NOMO-1 (cell line): Measurements from ENCODE around the gene RCOR3.
A peak's percentile ranks its signal among the peaks of the same experiment; 100 is the strongest.
"Not testable (repeated sequence)": the region's sequence is repeated elsewhere in the genome, so short reads cannot be mapped to it uniquely, and the experiment has no call there.

Experiments used
- DNase-seq, 2 experiments: peaks; one replicate each; lab custom pipeline; 2025; ENCODE audit not compliant: unreplicated experiment in 2 of 2; lab: John Stamatoyannopoulos, UW

Gene RCOR3

DNA sequence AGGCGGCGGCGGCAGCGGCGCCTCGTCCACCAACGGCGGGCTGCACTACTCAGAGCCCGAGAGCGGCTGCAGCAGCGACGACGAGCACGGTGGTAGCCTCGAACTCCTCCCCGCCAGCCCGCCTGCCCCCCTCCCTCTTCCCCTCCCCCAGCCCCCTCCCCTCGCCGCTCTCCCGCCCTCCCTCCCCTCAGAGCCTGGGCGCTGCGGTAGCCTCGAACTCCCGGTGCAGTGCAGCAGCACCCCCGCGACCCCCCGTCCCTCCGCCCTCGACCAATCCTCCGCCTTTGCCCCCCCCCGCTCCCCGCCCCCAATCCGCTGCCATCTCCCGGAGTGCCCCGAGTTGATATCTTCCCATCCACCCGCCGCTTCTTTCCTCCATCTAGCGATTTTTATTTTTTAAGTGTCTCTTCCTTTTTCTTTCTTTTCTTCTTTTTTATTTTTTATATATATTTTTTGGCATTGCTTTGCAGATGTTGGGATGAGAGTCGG lies 516 bp downstream of the RCOR3 start:
- DNase-seq = peak in 1 of 2 experiments; percentile 40

DNA sequence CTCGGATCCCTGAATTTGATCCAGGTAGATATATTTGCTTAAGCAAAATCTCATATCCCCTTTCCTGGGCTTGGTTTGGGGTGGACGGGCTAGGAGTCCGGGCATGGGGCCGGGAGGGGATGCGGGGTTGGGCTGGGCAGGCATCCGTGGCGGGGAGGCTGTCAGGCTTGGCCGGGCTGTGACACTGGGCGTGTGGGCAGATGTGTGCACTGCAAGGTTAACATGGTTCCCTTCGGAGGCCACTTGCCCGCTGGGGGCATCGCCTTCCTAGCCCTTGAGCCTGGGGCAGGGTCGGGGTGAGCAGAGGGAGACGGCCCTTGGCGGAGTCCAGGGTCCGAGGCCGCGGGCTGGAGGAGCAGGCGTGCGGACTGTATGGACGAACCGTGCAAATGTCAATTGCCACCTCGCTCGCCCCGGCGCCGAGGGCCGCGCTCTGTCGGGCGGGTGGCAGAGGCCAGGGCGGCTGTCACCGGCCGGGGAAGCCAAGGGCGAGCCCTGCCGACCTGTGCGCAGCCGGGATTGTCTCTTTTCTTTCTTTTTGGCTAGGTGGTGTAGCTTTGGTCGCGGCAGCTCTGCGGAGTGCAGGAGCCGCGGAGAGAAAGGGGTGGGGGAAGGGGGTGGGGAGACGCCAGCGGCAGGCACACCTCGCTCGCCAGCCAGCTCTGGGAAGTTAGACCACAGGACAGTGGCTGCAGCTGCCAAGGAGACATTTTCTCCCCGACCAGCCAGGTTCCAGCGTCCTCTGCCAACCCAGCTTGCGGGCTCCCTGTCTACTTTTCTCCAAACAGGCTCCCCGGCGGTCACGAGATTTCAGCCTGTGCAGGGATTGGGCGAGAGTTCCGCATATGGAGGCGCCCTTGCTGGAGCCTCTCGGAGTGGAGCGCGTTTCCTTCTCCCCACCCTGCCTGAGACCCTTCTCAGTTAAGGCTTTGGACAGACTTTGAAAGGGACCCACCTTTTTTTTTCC lies 1.3 kb downstream of the RCOR3 start:
- peak; percentile 49 to 64 for DNase-seq

DNA sequence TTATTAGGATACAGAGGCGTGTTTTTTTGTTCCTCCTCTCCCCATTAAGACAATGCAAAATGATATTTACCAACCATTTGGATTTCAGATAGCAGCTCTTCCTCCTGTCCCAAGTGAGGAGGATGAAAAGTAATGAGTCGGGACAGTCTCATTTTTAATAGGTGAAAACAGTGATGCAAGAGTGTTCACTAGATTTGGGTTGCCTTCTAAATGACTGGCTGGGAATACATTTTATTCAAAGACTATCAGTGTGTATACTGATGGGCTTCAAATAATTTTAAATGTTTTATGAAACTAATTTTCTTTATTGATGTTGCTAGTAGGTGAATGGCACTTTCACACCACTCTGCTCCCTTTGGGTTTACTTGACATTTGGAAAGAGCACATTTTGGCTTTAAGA lies 2.1 kb downstream of the RCOR3 start:
- no peak for DNase-seq

DNA sequence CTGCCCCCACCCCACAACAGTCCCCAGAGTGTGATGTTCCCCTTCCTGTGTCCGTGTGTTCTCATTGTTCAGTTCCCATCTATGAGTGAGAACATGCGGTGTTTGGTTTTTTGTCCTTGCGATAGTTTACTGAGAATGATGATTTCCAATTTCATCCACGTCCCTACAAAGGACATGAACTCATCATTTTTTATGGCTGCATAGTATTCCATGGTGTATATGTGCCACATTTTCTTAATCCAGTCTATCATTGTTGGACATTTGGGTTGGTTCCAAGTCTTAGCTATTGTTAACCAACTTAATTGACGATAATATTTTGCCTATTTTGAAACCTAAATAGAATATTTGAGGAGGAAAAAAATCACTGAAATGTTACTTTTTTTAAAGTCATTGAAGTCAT lies 3.9 kb downstream of the RCOR3 start:
- not testable (repeated sequence) for DNase-seq

DNA sequence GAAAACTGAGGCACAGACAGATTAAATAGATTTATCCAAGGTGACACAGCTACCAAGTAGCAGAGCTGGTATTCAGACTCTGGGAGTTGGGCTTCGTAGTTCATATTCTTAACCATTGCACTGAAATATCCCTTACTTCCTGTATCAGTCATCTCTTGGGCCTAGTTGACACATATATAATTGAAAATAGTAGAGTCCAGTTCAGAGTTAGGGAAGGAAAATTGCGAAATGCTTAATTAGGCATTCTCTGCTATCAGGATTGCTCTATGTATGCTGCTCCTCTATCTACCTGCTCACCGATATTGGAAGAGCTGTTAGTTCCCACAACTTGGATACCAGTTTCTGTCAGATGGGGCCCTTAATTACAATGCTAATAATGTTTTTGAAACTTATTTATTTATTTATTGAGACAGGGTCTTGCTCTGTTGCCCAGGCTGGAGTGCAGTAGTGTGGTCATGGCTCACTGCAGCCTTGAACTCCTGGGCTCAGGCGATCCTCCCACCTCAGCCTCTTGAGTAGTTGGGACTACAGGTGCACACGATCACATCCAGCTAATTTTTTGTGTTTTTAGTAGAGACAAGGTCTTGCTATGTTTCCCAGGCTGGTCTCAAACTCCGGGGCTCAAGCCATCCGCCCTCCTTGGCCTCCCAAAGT lies 8.2 kb downstream of the RCOR3 start:
- peak; percentile 31 to 69 for DNase-seq

DNA sequence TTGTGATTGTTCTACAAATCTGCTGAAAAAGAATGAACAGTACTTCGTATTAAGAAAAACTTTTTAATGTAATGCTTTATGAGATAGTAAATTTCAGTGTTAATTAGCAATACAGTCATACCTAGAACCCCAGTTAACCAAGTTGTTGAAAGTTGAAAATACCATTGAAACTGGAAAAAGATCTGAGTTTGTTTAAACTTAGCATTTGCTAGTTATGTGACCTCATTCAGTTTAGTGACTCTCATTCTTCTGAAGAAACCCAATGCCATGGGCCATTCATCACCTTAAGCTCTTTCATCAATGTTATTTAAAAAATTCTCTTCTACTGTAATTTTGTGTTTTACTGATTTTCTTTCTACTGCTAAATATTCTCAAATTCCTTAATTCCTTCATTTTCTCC lies 20.2 kb downstream of the RCOR3 start:
- DNase-seq = no peak

DNA sequence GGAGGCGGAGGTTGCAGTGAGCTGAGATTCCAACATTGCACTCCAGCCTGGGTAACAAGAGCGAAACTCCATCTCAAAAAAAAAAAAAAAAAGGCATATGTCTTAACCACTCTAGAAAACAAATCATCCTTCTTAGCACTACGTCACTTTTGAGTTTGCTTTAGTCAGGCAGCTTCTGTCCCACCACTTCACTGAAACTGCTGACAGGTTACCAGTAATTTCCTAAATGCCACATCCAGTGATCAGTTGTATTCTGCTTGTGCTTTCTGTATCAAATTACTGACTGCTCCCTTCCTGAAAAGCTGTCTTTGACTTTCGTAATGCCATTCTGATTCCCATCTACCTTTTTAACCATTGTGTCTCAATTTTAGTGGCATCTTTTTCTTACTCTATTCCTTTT lies 21.7 kb downstream of the RCOR3 start:
- no peak for DNase-seq

DNA sequence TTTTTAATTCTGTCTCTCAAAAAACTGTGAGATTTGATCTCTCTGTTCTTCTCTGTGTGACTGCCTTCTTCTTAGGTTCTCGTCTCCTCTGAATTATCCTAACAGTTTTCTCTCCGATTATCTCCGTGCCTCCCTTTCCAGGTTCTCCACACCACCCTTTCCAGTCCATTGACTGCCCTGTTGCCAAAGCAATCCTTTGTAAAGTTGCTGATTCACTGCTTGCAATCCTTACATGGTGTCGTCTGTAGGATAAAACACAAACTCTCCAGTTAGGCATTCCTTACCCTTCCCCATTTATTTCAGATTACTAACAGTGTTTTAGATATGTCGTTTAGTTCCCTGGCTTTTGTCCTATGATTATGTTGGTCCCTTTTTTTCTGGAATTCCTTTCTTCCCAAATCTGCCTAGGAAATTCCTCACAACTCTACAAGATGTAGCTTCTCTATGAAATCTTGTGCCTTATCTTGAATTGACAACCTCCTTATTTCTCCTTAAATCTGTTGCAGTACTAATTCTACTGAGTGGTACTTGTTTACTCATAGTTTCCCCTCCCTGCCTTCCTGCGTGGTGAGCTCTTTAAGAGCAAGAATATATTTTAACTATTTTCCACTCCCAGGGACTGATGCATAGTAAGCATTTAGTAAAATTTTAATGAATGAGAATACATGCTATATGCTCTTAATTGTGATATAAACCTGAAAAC lies 22.3 kb downstream of the RCOR3 start:
- no peak for DNase-seq

DNA sequence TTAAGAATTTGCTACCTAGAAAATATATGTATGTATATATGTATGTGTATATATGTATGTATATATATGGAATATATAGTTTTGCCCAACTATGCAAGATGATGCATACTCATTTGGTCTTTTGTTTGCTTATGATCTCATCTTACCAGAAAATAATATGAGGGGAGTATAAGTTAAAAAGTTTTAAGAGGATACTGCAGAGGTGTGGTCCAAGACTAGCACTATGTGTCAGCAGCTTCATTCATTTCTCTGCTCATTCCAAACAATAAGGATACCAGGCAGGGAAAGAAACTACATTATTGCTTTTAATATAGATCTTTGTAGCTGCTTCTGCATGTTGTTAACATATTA lies 22.8 kb downstream of the RCOR3 start:
- no peak for DNase-seq

DNA sequence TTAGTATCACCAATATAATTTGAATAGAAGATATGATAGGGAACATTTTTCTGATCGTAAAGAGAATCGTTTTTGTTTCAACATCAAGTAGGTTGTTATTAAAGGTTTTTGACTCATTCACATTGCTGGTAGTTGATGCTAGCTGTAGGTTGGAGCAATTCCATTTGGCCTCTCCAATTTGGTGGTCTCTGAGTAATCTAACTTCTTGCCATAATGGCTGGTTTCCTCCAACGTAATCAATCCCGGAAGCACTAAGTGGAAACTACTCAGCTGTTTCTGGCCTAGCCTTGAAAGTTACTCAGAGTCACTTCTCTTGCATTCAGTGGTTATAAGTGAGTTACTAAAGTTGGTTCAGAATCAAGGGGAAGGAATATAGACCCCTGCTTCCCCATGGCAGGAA lies 26.0 kb downstream of the RCOR3 start:
- no peak for DNase-seq

DNA sequence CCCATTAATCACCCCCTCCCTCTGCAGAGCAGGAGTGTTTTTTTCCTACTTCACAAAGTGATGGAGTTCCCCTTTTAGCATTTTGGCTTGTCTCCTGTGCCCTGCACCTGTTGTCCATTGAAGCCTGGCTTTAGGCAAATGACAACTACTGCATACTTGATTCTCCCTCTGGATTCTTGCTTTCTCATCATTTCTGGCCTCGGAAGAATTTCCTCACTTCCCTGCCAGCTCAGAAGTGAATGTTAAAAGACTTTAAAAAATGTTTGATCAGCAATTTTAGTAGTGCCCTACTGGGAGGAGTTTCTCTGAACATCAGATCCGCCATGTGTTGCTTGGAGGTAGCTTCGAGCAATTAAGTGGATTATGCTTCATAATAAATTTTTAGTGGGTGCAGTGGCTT lies 28.1 kb downstream of the RCOR3 start:
- no peak for DNase-seq

DNA sequence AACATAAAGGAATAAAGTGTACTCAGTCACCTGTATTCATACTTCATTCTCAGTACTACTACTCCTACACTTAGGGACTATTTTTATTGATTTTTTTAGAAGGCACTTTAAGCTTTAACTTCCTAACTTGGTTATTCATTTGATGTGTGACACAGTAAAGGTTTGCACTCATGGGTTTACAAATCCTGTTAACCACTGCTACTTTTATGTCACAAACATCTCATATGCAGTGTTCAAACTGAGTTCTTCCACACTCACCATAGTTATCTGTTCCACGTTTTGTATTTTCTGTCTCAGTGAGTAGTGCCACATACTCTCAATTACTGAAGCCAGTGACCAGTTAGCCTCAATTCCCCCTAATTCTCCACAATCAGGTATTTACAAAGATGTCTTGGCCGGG lies 33.2 kb downstream of the RCOR3 start:
- DNase-seq = no peak

DNA sequence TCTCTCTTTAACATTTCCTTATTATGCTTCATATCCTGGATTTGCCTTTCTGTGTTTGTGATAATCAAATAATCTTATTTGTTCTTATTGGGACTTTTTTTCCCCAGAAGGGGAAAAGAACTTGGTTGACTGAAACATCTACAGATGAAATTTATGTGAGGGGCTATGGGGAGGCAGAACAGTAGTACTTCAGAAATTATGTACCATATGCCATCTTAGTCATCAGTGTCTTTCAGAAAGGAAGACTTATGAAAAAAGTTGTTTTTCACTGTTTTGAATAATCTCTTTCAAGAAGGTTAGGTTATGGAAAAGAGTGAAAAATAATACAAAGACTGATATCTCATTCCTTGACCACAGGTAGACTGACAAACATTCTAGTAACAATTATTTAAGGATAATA lies 37.2 kb downstream of the RCOR3 start:
- DNase-seq = no peak

DNA sequence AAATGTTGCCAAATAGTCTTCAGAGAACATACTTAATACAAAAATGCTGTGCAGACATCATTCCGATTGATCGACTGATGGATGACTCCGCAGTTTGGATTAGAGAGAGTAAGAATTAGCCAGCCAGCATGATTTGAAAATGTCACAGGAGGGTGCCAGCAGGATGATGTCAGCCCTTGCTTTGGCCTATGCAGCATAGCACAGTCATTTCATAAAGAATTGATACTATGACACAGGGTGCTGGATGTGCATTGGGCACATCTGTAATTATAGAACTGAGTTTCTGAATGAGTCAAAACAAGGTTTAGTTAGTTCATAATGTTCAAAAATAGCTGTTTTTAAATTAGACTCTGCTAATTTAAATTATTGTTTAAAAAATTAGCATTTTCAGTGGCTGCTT lies 45.9 kb downstream of the RCOR3 start:
- DNase-seq = no peak

DNA sequence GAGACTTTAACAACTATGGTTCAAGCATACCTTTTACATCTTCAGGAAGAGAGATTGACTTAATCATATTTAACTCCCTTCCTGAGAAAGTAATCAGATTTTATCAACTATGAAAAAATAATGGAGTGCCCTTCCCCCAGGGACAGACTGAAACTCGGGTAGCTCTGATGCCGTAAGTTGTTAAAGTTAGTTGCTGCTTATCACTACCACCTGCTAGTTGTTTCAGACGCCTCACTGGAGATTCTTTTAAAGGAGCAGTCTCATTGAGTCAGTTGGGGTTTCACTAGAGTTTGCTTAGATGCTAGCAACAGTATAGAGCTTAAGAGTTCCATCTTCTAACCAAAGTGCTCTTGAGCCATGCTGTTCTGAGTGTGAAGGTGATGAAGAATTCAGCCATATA lies 50.5 kb downstream of the RCOR3 start:
- DNase-seq = no peak

DNA sequence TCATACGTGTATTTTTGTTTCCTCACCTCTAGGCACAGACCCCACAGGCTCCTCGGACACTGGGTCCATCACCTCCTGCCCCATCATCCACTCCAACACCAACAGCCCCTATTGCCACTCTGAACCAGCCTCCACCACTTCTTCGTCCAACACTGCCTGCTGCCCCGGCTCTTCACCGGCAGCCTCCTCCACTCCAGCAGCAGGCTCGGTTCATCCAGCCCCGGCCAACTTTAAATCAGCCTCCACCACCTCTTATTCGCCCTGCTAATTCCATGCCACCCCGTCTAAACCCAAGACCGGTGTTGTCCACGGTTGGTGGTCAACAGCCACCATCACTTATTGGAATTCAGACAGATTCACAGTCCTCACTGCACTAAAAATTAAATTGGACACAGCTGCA lies 54.2 kb downstream of the RCOR3 start:
- DNase-seq = no peak

DNA sequence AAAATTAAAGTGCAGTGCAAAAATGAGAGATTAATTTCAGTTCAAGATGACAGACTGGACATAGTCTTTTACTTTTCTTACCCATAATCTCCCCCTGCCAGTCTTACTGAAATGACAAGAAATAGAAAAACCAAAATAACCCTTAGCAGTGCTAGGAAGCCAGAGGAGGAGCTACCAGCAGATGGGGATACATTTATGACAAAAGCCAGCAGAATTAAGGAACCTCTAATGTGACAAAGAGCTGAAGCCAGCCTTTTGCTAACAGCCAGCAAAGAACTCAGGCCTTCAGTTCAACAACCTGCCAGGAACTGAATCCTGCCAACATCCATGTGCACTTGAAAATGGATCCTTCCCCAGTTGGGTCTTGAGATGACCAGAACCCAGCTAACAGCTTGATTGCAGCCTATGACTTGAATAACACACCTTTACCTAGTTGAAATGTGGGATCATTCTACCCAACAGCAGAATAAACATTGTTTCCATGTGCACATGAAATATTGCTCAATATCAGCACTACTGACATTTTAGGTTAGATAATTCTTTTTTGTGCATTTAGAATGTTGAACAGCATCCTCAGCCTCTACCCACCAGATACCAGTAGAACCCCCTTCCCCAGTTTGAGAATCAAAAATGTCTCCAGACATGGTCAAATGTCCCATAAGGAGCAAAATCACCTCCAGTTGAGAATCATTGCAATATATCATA lies 59.6 kb downstream of the RCOR3 start:
- DNase-seq = peak in 1 of 2 experiments; percentile 17

DNA sequence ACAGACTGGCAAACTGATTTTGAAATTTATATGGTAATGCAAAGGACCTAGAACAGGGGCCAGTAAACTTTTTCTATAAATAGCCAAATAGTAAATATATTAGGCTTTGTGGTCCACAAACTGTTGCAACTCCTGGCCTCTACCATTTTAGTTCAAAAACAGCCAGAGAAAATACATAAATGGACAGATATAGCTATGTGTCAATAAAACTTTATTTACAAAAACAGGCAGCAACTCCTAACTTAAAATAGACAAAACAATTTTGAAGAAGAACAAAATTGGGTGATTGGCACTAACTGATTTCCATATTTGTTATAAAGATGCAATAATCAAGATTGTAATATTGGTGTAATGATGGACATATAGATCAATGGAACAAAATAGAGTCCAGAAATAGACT lies 60.7 kb downstream of the RCOR3 start:
- DNase-seq = no peak

DNA sequence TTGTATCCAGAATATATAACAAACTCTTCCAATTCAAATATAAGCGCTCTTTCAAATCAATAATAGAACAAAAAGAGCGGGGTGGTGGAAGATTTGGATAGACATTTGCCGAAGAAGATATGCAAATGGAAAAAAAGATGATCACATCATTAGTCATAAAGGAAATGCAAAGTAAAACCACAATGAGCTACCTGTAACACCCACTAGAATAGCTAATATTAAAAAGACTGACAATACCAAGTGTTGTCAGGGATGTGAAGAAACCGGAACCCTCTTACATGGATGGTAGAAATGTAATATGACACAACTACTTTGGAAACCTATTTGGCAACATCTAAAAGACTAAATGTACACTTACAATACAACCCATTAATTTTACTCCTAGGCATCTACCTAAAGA lies 61.8 kb downstream of the RCOR3 start:
- no peak for DNase-seq

DNA sequence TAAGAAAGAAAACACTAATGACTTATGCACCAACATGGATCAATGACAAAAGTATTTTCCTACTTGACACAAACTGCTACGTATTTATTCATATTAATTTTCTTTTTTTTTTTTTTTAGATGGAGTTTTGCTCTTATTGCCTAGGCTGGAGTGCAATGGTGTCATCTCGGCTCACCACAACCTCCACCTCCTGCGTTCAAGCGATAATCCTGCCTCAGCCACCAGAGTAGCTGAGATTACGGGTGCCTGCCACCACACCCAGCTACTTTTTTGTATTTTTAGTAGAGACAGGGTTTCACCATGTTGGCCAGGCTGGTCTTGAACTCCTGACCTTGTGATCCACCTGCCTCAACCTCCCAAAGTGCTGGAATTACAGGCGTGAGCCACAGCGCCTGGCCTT lies 62.5 kb downstream of the RCOR3 start:
- DNase-seq = not testable (repeated sequence)
